Adrenal gland (tissue), 5 donors: ENCODE data around the gene OLA1.

Experiments
- POLR2A ChIP-seq, 2 donors: fragments of 450-650 bp; IDR thresholded peaks; one replicate each; pipeline ENCODE4 v1.6.1; 2017; ENCODE audit warnings: antibody characterized with exemption in 2 of 2, mild to moderate bottlenecking in 2 of 2, moderate library complexity in 1 of 2
- TF ChIP-seq, protein P1 (sequence below), 6 experiments: fragments of 450-650 bp in 4 of 6; fragments of 200-600 bp in 2 of 6; sonication (generic) in 1 of 6; IDR thresholded peaks; 1 replicate in 5 of 6; 2 replicates in 1 of 6; pipeline versions ENCODE4 v1.5.1 to v1.8.0; 2016 to 2021; ENCODE audit warnings: antibody characterized with exemption in 6 of 6, mild to moderate bottlenecking in 2 of 6, moderate library complexity in 1 of 6
- donor health status: DM: no; HTN: no; CAD: no.

DNA sequence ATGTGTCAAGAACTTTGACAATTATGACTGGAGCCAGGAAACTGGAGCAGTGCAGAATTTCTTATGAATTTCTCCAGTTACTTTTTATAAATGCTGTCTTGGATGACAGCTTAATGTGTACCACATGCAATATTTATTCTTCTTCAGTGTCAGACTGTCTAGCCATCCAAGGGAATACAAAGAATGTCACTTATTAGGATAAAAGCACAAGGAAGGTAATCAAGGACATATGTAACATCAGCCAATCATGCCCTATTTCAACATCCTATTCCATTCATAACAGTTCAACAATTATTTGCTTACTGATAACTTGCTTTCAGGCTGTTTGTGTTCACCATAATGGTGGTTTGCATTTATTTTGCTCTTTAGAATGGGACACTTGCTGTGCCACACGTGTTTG lies 139.8 kb downstream of the OLA1 start:
- TF ChIP-seq, protein P1, sequence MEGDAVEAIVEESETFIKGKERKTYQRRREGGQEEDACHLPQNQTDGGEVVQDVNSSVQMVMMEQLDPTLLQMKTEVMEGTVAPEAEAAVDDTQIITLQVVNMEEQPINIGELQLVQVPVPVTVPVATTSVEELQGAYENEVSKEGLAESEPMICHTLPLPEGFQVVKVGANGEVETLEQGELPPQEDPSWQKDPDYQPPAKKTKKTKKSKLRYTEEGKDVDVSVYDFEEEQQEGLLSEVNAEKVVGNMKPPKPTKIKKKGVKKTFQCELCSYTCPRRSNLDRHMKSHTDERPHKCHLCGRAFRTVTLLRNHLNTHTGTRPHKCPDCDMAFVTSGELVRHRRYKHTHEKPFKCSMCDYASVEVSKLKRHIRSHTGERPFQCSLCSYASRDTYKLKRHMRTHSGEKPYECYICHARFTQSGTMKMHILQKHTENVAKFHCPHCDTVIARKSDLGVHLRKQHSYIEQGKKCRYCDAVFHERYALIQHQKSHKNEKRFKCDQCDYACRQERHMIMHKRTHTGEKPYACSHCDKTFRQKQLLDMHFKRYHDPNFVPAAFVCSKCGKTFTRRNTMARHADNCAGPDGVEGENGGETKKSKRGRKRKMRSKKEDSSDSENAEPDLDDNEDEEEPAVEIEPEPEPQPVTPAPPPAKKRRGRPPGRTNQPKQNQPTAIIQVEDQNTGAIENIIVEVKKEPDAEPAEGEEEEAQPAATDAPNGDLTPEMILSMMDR (IDR thresholded peaks at IDR 0.05) = no peak
- TF ChIP-seq POLR2A (IDR thresholded peaks at IDR 0.05) = no peak
